HCT116 (cell line): ENCODE results near the gene RHCG.

ENCODE experiments used
- CEBPB ChIP-seq: IDR thresholded peaks from 2 replicates; pipeline ENCODE4 v1.6.1; 2012; ENCODE audit warnings: low read depth
- EZH2 ChIP-seq: fragments of 200-600 bp; sonication (generic); IDR thresholded peaks from 2 replicates; pipeline ENCODE4 v1.6.1; 2017; ENCODE audit warnings: antibody characterized with exemption, mixed run types
- EZH2phosphoT487 ChIP-seq: fragments of 200-600 bp; IDR thresholded peaks from 2 replicates; pipeline ENCODE4 v1.6.1; 2018; ENCODE audit warnings: antibody characterized with exemption, borderline replicate concordance
- POLR2A ChIP-seq: IDR thresholded peaks from 2 replicates; pipeline ENCODE4 v1.7.0; 2011; ENCODE audit warnings: borderline replicate concordance; ENCODE audit not compliant: insufficient read depth, insufficient read length; ENCODE audit errors: extremely low read depth
- POLR2AphosphoS5 ChIP-seq: IDR thresholded peaks from 2 replicates; pipeline ENCODE4 v1.6.1; 2011; ENCODE audit warnings: mild to moderate bottlenecking, low read depth, low read length, moderate library complexity
- SP1 ChIP-seq: IDR thresholded peaks from 2 replicates; pipeline ENCODE4 v1.6.1; 2012; ENCODE audit warnings: low read depth
- YY1 ChIP-seq: IDR thresholded peaks from 2 replicates; pipeline ENCODE4 v1.6.1; 2011; ENCODE audit warnings: low read length, low read depth, moderate library complexity, mild to moderate bottlenecking; ENCODE audit not compliant: insufficient replicate concordance; ENCODE audit errors: extremely low read depth

DNA sequence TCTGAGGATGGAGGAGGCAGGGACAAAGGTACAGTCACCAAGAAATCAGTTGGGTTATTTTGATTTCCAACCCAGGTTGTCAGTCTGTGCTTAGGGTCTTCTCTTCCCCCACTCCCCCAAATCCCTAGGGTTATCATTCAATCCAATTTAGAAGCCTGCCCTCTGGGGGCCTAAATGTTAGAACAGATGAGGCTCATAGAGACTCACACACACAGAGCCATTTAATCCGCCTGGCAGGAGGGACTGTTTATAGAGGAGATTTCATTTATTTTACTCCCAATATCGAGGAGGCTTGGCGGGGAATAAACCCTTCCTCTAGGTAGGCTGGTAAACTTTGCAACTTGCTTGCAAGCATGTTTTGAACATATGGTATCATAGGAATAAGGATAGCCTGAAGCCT, 52.8 kb downstream of the RHCG start:
- no peak for TF ChIP-seq EZH2
- no peak for TF ChIP-seq EZH2phosphoT487
- no peak for TF ChIP-seq SP1
- no peak for TF ChIP-seq CEBPB
- no peak for TF ChIP-seq POLR2AphosphoS5
- no peak for TF ChIP-seq POLR2A
- TF ChIP-seq YY1 = no peak
